Esophagus muscularis mucosa (tissue), 4 donors: ENCODE data around the gene FADS3. TPM values are rescaled to one million over a fixed set of nuclear protein-coding genes. Genes with fewer than 3 reads are reported as not detected.

Source experiments
- DNase-seq: peaks from one replicate; pipeline ENCODE4 v3.0.0-alpha.2; 2017; ENCODE audit errors: extremely low spot score
- H3K27ac ChIP-seq, 4 donors: fragments of 200-600 bp; sonication (generic); replicated peaks in 1 of 4; 1 replicate in 3 of 4; 2 replicates in 1 of 4; pipeline ENCODE4 v1.5.1; 2016 to 2019; ENCODE audit warnings: mild to moderate bottlenecking in 1 of 4
- H3K27me3 ChIP-seq, 4 donors: fragments of 200-600 bp; sonication (generic); one replicate each; pipeline versions ENCODE4 v1.5.1 to v1.6.0; 2016 to 2019
- H3K36me3 ChIP-seq, 4 donors: fragments of 200-600 bp; sonication (generic); one replicate each; pipeline ENCODE4 v1.5.1; 2016 to 2019
- H3K4me1 ChIP-seq, 4 donors: fragments of 200-600 bp; sonication (generic); one replicate each; pipeline ENCODE4 v1.5.1; 2016 to 2019
- H3K4me3 ChIP-seq, 4 donors: fragments of 200-600 bp; sonication (generic); 1 replicate in 2 of 4; 2 replicates in 2 of 4; pipeline ENCODE4 v1.5.1; 2016 to 2019; ENCODE audit warnings: mild to moderate bottlenecking in 4 of 4, moderate library complexity in 1 of 4
- H3K9me3 ChIP-seq, 4 donors: fragments of 200-600 bp; sonication (generic); 1 replicate in 3 of 4; 2 replicates in 1 of 4; pipeline ENCODE4 v1.5.1; 2016 to 2019
- EP300 ChIP-seq: sonication (generic); formaldehyde crosslinking; IDR thresholded peaks from one replicate; pipeline ENCODE4 v1.6.1; 2017; ENCODE audit warnings: antibody characterized with exemption
- POLR2A ChIP-seq: fragments of 450-650 bp; IDR thresholded peaks from one replicate; pipeline ENCODE4 v1.6.1; 2017; ENCODE audit warnings: antibody characterized with exemption, moderate library complexity, mild to moderate bottlenecking, low read depth
- POLR2AphosphoS5 ChIP-seq, 2 donors: sonication (generic); formaldehyde crosslinking; IDR thresholded peaks; one replicate each; pipeline ENCODE4 v1.6.1; 2017; ENCODE audit warnings: antibody characterized with exemption in 2 of 2
- WGBS: methylation state at CpG from one replicate; pipeline ENCODE4 v1.1.5; 2018; 5-methylcytosine and 5-hydroxymethylcytosine counted together
- intact Hi-C: fragments of 100-400 bp; cut with DNase I; formaldehyde crosslinking; loops from one replicate; pipeline ENCODE4 v1.15.1; 2023
- total RNA-seq, 4 donors: library from RNA; depleted of rRNA; stranded (reverse); fragments of >200 nt; gene quantifications; one replicate each; pipeline versions ENCODE4 v1.1.0 to v1.2.1, GENCODE V29; 2016
- TF ChIP-seq, protein P1 (sequence below), 3 experiments: fragments of 200-600 bp in 2 of 3; fragments of 450-650 bp in 1 of 3; sonication (generic) in 2 of 3; IDR thresholded peaks; one replicate each; pipeline ENCODE4 v1.5.1; 2017 to 2019; ENCODE audit warnings: antibody characterized with exemption in 3 of 3, mild to moderate bottlenecking in 2 of 3, moderate library complexity in 1 of 3

FADS3 gene
- total RNA-seq, 4 donors from 2014 or later, result 42.4 to 103 (median 57.8) TPM

DNA sequence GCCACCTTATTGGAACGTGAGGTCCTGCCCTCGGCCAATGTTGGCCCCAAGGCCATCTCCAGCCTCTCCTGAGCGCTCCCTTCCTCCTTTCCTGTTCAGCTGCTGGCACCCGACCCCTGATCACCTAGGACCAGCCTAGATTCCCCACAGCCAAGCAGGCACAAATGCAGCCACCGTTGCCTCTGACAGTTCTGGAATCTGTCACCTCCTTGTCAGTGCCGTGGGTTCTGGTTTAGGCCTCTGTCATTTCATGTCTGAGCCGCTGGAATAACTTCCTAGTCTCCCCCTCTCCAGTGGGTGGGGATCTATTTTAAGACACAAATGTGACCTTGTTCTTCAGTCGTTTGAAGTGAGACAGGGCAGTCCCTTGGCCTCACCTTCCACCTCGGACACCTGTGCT is 29.7 kb downstream of the FADS3 start:
- TF ChIP-seq, protein P1, sequence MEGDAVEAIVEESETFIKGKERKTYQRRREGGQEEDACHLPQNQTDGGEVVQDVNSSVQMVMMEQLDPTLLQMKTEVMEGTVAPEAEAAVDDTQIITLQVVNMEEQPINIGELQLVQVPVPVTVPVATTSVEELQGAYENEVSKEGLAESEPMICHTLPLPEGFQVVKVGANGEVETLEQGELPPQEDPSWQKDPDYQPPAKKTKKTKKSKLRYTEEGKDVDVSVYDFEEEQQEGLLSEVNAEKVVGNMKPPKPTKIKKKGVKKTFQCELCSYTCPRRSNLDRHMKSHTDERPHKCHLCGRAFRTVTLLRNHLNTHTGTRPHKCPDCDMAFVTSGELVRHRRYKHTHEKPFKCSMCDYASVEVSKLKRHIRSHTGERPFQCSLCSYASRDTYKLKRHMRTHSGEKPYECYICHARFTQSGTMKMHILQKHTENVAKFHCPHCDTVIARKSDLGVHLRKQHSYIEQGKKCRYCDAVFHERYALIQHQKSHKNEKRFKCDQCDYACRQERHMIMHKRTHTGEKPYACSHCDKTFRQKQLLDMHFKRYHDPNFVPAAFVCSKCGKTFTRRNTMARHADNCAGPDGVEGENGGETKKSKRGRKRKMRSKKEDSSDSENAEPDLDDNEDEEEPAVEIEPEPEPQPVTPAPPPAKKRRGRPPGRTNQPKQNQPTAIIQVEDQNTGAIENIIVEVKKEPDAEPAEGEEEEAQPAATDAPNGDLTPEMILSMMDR (IDR thresholded peaks at IDR 0.05), result no peak
- no peak for TF ChIP-seq EP300
- no peak for TF ChIP-seq POLR2A
- no peak for TF ChIP-seq POLR2AphosphoS5 (IDR thresholded peaks at IDR 0.05)
- Histone ChIP-seq H3K4me1 (peaks cover 0 to 10% (median 9%) of the 10 kb centered on the region in 4 donors), H3K27ac (no peak overlapping the region), H3K4me3 (no peak overlapping the region), H3K36me3 (peaks cover 8 to 95% (median 25%) of the 10 kb centered on the region in 4 donors), H3K27me3 (no peaks in the 10 kb centered on the region), H3K9me3 (no peaks in the 10 kb centered on the region)
- 78% methylated on average over 7 of the region's 9 CpGs for WGBS
- no peak for DNase-seq
- intact Hi-C loops, result no loop called here

DNA sequence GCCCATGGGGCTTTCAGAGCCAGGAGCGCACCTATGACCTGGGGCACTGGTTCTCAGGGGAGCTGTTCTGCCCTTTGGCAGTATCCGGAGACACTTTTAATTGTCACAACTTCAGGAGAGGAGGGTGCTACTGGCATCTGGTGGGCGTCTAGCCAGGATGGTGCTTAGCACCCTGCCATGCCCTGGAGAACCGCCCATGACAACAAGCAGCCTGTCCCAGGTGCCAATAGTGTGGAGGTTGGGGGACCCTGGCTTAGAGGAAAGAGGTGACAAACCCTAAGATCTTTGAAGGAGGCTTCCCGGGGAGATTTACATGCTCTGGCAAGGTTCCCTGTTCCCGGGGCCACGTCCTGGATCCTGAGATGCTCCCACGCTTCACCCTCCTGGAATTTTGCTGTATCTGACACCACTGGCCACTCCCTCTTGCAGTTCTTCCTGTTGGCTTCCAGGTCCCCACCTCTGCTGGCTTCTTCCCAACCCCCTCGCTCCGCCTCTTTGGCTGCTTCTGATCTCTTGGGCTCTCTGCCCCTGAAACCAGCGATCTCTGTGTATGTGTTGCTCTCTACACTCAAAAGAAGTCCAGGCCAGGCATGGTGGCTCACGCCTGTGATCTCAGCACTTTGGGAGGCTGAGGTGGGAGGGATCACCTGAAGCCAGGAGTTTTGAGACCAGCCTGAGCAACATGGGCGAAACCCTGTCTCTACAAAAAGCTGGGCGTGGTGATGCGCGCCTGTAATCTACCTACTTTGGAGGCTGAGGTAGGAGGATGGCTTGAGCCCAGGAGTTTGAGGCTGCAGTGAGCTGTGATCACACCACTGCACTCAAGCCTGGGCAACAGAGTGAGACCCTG is 31.1 kb downstream of the FADS3 start:
- Histone ChIP-seq H3K36me3 (peaks cover 8 to 94% (median 22%) of the 10 kb centered on the region in 4 donors), H3K27ac (peak overlapping the region in 1 of 4 donors; percentile 34), H3K9me3 (no peaks in the 10 kb centered on the region), H3K4me3 (no peak overlapping the region), H3K4me1 (peaks cover 0 to 12% (median 9%) of the 10 kb centered on the region in 4 donors), H3K27me3 (no peaks in the 10 kb centered on the region)
- TF ChIP-seq POLR2A, result no peak
- TF ChIP-seq, protein P1 (IDR thresholded peaks at IDR 0.05), result no peak
- TF ChIP-seq EP300, result no peak
- TF ChIP-seq POLR2AphosphoS5 (IDR thresholded peaks at IDR 0.05), result no peak
- no peak for DNase-seq
- WGBS, result 76% methylated on average over 15 of the region's 16 CpGs
- intact Hi-C loops, result no loop called here

DNA sequence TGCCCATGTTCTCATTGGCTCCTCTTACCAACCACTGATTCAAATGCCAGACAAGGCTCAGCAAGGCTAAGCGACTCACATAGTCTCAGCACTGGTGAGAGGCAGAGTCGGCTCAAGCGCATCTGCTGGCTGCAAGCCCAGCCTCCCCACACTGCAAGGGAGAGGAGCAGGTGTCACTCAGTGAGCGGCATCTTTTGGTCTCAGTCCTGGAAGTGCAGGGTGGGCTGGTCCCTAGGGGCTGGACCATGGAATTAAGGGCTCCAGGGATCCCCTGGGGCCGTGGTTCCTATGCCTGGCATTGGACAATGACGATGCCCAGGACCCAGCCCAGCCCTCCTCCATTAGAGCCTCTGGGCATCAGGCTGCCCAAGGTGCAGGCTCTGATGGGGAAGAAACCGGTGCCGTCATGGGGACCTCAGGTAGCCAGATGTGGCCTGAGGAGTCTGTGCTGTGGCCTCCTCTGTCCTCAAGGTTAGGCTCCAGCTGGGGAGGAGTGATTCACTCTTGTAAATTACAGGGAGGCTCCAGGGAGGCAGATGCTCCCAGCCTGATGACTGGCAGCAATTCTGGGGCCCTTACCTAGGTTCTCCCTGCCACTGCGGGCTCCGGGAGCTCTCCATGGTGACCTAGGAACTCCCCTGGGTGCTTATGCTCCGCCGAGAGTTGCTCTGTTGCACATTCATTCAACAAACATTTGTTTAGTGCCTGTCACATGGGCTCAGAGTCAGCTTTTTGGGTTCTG is 35.2 kb downstream of the FADS3 start:
- no peak for DNase-seq
- Histone ChIP-seq H3K4me3 (no peak overlapping the region), H3K27ac (no peak overlapping the region), H3K36me3 (peaks cover 4 to 94% (median 17%) of the 10 kb centered on the region in 4 donors), H3K4me1 (peaks cover 0 to 25% (median 12%) of the 10 kb centered on the region in 4 donors), H3K9me3 (no peaks in the 10 kb centered on the region), H3K27me3 (no peaks in the 10 kb centered on the region)
- 97% methylated on average over 5 of the region's 12 CpGs for WGBS
- no peak for TF ChIP-seq POLR2A
- no peak for TF ChIP-seq POLR2AphosphoS5 (IDR thresholded peaks at IDR 0.05)
- TF ChIP-seq, protein P1 (IDR thresholded peaks at IDR 0.05), result no peak
- TF ChIP-seq EP300, result no peak
- intact Hi-C loops, result no loop called here

DNA sequence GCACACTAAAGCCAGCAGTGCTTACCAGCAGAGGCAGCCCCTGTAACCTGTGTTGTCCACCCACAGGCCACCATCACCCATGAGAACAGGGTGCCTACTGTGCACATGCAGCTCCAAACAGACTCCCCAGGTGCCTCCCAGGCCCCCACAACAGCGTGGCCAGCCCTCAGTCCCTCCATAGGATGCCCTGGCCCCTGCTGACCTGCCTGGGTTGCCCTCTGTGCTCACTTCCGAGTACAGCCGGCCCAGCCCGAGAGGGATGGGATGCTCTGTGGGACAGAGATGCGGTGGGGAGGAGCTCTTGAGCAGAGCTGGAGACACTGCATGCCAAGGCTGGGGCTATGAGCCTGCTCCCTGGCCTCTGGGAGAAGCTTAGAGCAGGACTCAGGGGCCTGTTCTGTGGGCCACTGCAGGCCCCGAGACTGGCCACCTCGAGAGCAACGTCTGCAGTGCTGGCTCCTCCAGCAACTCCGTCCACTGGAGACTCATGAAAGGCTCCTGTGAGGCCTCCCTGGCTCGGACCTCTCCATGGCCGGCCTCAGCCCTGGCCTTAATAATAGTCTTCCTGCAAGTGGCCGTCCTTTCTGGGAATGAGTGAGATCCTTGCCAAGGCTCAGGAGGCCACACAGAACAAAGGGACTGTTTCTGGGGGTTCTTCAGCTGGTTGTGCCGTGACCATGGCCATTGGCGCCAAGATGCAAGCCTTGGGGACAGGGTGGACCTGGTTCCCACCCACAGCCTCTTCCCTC is 36.2 kb downstream of the FADS3 start:
- intact Hi-C loops, result no loop called here
- no peaks in the 10 kb centered on the region for H3K27me3 ChIP-seq
- H3K27ac ChIP-seq, result no peak overlapping the region
- H3K36me3 ChIP-seq, result peaks cover 4 to 96% (median 17%) of the 10 kb centered on the region in 4 donors
- no peaks in the 10 kb centered on the region for H3K9me3 ChIP-seq
- 92% methylated on average over 11 of the region's 14 CpGs for WGBS
- no peak for TF ChIP-seq EP300
- no peak for TF ChIP-seq POLR2A
- TF ChIP-seq, protein P1 (IDR thresholded peaks at IDR 0.05), result no peak
- TF ChIP-seq POLR2AphosphoS5 (IDR thresholded peaks at IDR 0.05), result no peak
- no peak overlapping the region for H3K4me3 ChIP-seq
- DNase-seq, result no peak
- peaks cover 0 to 19% (median 10%) of the 10 kb centered on the region in 4 donors for H3K4me1 ChIP-seq
